Measurements from ENCODE around the gene CPA1.

Gene CPA1

GRCh38 chr7:130397051-130397757 lies 16.9 kb downstream of the CPA1 start:
- DNase-seq, result no peak

- DNase-seq, result no peak
Measured at GRCh38 chr7:130397758-130398073, 17.4 kb downstream of the CPA1 start.

GRCh38 chr7:130398526-130399090 lies 18.3 kb downstream of the CPA1 start:
- DNase-seq, result no peak

GRCh38 chr7:130400120-130400572 lies 19.9 kb downstream of the CPA1 start:
- DNase-seq, result no peak

- no peak for DNase-seq
Measured at GRCh38 chr7:130401101-130401500, 20.8 kb downstream of the CPA1 start.

GRCh38 chr7:130401578-130401977 lies 21.3 kb downstream of the CPA1 start:
- DNase-seq, result no peak

- DNase-seq, result no peak
Measured at GRCh38 chr7:130405003-130405402, 24.7 kb downstream of the CPA1 start.

- DNase-seq, result no peak
Measured at GRCh38 chr7:130409067-130409711, 28.9 kb downstream of the CPA1 start.

GRCh38 chr7:130409712-130410072 lies 29.4 kb downstream of the CPA1 start:
- no peak for DNase-seq

- no peak for DNase-seq
Measured at GRCh38 chr7:130410868-130411541, 30.7 kb downstream of the CPA1 start.

GRCh38 chr7:130413201-130413600 lies 32.9 kb downstream of the CPA1 start:
- DNase-seq, result no peak

- DNase-seq, result no peak
Measured at GRCh38 chr7:130415006-130415405, 34.7 kb downstream of the CPA1 start.

- no peak for DNase-seq
Measured at GRCh38 chr7:130417213-130417612, 36.9 kb downstream of the CPA1 start.

GRCh38 chr7:130418306-130418705 lies 38.0 kb downstream of the CPA1 start:
- DNase-seq, result no peak

- no peak for DNase-seq
Measured at GRCh38 chr7:130419658-130420057, 39.4 kb downstream of the CPA1 start.

- DNase-seq, result no peak
Measured at GRCh38 chr7:130420943-130421578, 40.8 kb downstream of the CPA1 start.

- DNase-seq, result no peak
Measured at GRCh38 chr7:130421684-130422083, 41.4 kb downstream of the CPA1 start.

- DNase-seq, result no peak
Measured at GRCh38 chr7:130423501-130424037, 43.3 kb downstream of the CPA1 start.

- no peak for DNase-seq
Measured at GRCh38 chr7:130425796-130426195, 45.5 kb downstream of the CPA1 start.

- DNase-seq, result no peak
Measured at GRCh38 chr7:130426564-130426963, 46.3 kb downstream of the CPA1 start.

GRCh38 chr7:130429019-130429418 lies 48.7 kb downstream of the CPA1 start:
- DNase-seq, result no peak

GRCh38 chr7:130430115-130430514 lies 49.8 kb downstream of the CPA1 start:
- DNase-seq, result no peak

Data from SHP77 treated with DMSO at 0.1 percent for 48 hours (cell line).